ENCODE data around the gene UGT1A9.
A peak's percentile ranks its signal among the peaks of the same experiment; 100 is the strongest.

UGT1A9 gene

DNA sequence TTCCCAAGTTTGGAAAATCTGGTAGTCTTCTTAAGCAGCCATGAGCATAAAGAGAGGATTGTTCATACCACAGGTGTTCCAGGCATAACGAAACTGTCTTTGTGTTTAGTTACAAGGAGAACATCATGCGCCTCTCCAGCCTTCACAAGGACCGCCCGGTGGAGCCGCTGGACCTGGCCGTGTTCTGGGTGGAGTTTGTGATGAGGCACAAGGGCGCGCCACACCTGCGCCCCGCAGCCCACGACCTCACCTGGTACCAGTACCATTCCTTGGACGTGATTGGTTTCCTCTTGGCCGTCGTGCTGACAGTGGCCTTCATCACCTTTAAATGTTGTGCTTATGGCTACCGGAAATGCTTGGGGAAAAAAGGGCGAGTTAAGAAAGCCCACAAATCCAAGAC lies 100.5 kb downstream of the UGT1A9 start:
- TF ChIP-seq, protein P1, sequence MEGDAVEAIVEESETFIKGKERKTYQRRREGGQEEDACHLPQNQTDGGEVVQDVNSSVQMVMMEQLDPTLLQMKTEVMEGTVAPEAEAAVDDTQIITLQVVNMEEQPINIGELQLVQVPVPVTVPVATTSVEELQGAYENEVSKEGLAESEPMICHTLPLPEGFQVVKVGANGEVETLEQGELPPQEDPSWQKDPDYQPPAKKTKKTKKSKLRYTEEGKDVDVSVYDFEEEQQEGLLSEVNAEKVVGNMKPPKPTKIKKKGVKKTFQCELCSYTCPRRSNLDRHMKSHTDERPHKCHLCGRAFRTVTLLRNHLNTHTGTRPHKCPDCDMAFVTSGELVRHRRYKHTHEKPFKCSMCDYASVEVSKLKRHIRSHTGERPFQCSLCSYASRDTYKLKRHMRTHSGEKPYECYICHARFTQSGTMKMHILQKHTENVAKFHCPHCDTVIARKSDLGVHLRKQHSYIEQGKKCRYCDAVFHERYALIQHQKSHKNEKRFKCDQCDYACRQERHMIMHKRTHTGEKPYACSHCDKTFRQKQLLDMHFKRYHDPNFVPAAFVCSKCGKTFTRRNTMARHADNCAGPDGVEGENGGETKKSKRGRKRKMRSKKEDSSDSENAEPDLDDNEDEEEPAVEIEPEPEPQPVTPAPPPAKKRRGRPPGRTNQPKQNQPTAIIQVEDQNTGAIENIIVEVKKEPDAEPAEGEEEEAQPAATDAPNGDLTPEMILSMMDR (IDR thresholded peaks at IDR 0.05; ENCODE audit: low read length, missing control alignments) = no peak
- no peak overlapping the region for H3K4me3 ChIP-seq (replicated peaks; ENCODE audit: low read depth, low read length)
- no peak for DNase-seq (ENCODE audit: low read depth)

DNA sequence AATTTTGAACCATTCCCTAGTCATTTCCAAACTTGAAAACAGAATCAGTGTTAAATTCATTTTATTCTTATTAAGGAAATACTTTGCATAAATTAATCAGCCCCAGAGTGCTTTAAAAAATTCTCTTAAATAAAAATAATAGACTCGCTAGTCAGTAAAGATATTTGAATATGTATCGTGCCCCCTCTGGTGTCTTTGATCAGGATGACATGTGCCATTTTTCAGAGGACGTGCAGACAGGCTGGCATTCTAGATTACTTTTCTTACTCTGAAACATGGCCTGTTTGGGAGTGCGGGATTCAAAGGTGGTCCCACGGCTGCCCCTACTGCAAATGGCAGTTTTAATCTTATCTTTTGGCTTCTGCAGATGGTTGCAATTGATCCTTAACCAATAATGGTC lies 100.9 kb downstream of the UGT1A9 start:
- DNase-seq (ENCODE audit: low read depth) = peak; percentile 46
- no peak overlapping the region for H3K4me3 ChIP-seq (replicated peaks; ENCODE audit: low read depth, low read length)
- TF ChIP-seq, protein P1 (IDR thresholded peaks at IDR 0.05; ENCODE audit: low read length, missing control alignments) = peak; percentile 7

DNA sequence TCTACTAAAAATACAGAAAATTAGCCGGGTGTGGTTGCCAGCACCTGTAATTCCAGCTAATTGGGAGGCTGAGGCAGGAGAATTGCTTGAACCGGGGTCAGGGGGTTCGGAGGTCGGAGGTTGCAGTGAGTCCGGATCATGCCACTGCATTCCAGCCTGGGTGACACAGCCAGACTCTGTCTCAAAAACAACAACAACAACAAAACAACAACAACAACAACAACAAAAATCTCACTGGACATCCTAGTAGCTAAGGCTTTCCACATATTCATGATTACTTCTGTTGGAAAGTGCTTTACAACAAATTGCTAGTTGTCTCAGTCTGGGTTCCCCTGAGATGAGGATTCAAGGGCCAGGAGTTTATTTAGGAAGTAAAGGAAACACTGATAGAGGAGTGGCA lies 102.2 kb downstream of the UGT1A9 start:
- TF ChIP-seq, protein P1 (IDR thresholded peaks at IDR 0.05; ENCODE audit: low read length, missing control alignments) = no peak
- H3K4me3 ChIP-seq (replicated peaks; ENCODE audit: low read depth, low read length) = no peak overlapping the region

DNA sequence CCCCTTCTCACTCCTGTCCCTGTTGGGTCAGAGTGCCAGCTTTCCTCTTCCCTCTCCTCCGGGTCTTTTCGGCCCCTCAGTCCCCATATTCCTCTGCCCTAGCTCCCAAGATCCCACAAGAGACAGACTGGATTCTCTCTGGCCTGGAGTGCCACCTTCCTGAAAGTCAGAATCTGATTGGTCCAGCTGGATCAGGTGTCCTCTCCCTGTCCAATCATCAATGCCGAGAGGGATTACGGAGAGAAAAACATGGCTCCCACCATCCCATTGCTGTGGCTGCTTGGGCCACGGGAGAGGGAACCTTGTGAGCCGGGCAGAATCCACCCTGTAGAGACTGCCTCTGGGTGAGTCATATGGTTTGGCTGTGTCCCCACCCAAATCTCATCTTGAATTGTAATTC lies 103.7 kb downstream of the UGT1A9 start:
- DNase-seq (ENCODE audit: low read depth) = no peak
- TF ChIP-seq, protein P1 (IDR thresholded peaks at IDR 0.05; ENCODE audit: low read length, missing control alignments) = no peak
- H3K4me3 ChIP-seq (replicated peaks; ENCODE audit: low read depth, low read length) = no peak overlapping the region

More for the DNA sequence above, 102.2 kb downstream of the UGT1A9 start:
- no peak for DNase-seq (ENCODE audit: low read depth)

DNA sequence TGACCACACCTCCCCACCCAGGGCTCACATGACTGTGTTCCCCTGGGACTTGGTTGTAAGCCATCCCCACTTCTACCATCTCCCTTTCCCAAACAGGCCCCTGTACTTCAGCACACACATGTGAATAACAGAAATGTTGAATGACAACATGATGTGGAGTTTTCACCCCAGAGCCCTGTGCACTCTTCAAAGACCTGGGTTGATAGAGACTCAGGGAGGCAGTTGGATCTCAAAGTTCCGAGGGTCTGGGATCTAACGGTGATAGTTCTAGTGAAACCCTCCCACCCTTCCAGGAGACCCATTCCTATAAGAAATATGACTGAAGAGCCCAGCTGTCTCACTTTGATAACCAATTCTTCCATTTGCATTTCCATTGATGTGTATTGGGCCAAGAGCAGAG lies 106.3 kb downstream of the UGT1A9 start, which contains the start of gene MROH2A:
TSS of gene MROH2A (plus strand) at position 301 of the 400 bp plus-strand sequence. CDS start 1,029 bp downstream, outside the sequence.
- no peak for DNase-seq (ENCODE audit: low read depth)
- TF ChIP-seq, protein P1 (IDR thresholded peaks at IDR 0.05; ENCODE audit: low read length, missing control alignments) = no peak
- no peak within 1 kb of the TSS for H3K4me3 ChIP-seq (replicated peaks; ENCODE audit: low read depth, low read length)

DNA sequence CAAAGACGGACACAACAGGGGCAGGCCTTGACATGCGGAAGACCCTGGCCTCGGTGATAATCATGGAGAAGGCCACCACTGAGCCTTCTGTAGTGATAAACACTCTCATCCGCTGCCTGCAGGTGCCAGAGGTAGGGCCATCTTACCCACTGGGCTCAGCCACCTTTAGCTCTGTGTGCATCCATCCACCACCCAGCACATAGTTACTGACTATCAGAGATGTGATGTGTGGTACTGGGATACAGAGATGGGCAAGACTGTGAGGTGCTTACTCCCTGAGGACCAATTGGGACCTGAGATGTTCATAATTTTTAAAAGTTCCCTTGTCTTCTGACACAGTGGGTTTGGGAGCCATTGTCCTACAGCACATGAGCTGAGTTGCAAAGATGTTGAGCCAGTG lies 108.0 kb downstream of the UGT1A9 start:
- H3K4me3 ChIP-seq (replicated peaks; ENCODE audit: low read depth, low read length) = no peak overlapping the region
- TF ChIP-seq, protein P1 (IDR thresholded peaks at IDR 0.05; ENCODE audit: low read length, missing control alignments) = no peak
- no peak for DNase-seq (ENCODE audit: low read depth)

DNA sequence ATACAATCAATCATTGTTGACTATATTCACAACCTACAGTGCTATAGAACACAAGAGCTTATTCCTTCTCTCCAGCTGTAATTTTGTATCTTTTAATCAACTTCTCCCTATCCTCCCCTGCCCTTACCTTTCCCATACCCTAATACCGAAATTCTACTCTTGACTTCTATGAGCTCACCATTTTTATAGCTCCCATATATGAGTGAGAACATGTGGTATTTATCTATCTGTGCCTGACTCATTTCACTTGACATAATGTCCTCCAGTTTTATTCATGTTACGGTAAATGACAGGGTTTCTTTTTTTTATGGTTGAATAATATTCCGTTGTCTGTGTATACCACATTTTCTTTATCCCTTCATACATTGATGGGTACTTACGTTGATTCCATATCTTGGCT lies 109.1 kb downstream of the UGT1A9 start:
- H3K4me3 ChIP-seq (replicated peaks; ENCODE audit: low read depth, low read length) = no peak overlapping the region
- no peak for DNase-seq (ENCODE audit: low read depth)
- TF ChIP-seq, protein P1 (IDR thresholded peaks at IDR 0.05; ENCODE audit: low read length, missing control alignments) = no peak

All from fibroblast of pulmonary artery (primary cell).